Measurements from ENCODE around the gene THSD7B. TPM values are rescaled to one million over a fixed set of nuclear protein-coding genes. Genes with fewer than 3 reads are reported as not detected.

Gene THSD7B
- total and polyA plus RNA-seq, 2 experiments from 2014 or later = 0.86 to 3.8 TPM

- H3F3A ChIP-seq (replicated peaks; ENCODE audit: low read depth) = no peaks in the 10 kb centered on the region
- no peaks in the 10 kb centered on the region for H3K27me3 ChIP-seq (ENCODE audit: insufficient read depth)
- TF ChIP-seq ZNF114 (CRISPR knock-in tag; IDR thresholded peaks at IDR 0.05) (no peak), POLR2AphosphoS5 (IDR thresholded peaks at IDR 0.05; ENCODE audit: low read depth) (no peak), ZNF331 (CRISPR knock-in tag; IDR thresholded peaks at IDR 0.05; ENCODE audit: low read depth) (no peak), EZH2 (IDR thresholded peaks at IDR 0.05; ENCODE audit: low read depth, unreplicated experiment) (no peak), CREB1 (CRISPR knock-in tag; IDR thresholded peaks at IDR 0.05; ENCODE audit: low read depth) (no peak), CTCF (conservative IDR thresholded peaks at IDR 0.05; ENCODE audit: low read depth in 2 of 2) (no peak), EZH2phosphoT487 (IDR thresholded peaks at IDR 0.05; ENCODE audit: unreplicated experiment) (no peak), ZNF462 (CRISPR knock-in tag; IDR thresholded peaks at IDR 0.05) (no peak), NANOG (IDR thresholded peaks at IDR 0.05; ENCODE audit: borderline replicate concordance) (no peak), JUNB (IDR thresholded peaks at IDR 0.05; ENCODE audit: unreplicated experiment) (no peak), STAT1 (IDR thresholded peaks at IDR 0.05; ENCODE audit: unreplicated experiment) (no peak)
- TF ChIP-seq, protein P1, sequence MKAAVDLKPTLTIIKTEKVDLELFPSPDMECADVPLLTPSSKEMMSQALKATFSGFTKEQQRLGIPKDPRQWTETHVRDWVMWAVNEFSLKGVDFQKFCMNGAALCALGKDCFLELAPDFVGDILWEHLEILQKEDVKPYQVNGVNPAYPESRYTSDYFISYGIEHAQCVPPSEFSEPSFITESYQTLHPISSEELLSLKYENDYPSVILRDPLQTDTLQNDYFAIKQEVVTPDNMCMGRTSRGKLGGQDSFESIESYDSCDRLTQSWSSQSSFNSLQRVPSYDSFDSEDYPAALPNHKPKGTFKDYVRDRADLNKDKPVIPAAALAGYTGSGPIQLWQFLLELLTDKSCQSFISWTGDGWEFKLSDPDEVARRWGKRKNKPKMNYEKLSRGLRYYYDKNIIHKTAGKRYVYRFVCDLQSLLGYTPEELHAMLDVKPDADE (IDR thresholded peaks at IDR 0.05) = no peak
- TF ChIP-seq, protein P2, sequence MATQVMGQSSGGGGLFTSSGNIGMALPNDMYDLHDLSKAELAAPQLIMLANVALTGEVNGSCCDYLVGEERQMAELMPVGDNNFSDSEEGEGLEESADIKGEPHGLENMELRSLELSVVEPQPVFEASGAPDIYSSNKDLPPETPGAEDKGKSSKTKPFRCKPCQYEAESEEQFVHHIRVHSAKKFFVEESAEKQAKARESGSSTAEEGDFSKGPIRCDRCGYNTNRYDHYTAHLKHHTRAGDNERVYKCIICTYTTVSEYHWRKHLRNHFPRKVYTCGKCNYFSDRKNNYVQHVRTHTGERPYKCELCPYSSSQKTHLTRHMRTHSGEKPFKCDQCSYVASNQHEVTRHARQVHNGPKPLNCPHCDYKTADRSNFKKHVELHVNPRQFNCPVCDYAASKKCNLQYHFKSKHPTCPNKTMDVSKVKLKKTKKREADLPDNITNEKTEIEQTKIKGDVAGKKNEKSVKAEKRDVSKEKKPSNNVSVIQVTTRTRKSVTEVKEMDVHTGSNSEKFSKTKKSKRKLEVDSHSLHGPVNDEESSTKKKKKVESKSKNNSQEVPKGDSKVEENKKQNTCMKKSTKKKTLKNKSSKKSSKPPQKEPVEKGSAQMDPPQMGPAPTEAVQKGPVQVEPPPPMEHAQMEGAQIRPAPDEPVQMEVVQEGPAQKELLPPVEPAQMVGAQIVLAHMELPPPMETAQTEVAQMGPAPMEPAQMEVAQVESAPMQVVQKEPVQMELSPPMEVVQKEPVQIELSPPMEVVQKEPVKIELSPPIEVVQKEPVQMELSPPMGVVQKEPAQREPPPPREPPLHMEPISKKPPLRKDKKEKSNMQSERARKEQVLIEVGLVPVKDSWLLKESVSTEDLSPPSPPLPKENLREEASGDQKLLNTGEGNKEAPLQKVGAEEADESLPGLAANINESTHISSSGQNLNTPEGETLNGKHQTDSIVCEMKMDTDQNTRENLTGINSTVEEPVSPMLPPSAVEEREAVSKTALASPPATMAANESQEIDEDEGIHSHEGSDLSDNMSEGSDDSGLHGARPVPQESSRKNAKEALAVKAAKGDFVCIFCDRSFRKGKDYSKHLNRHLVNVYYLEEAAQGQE (IDR thresholded peaks at IDR 0.05; ENCODE audit: unreplicated experiment) = no peak
- no peak overlapping the region for H3K4me3 ChIP-seq
- H3K4me3 Mint-ChIP-seq = no peak overlapping the region
- H3K4me1 ChIP-seq (ENCODE audit: insufficient read depth) = no peaks in the 10 kb centered on the region
- H3K36me3 Mint-ChIP-seq (ENCODE audit: low read depth) = peaks cover 10% of the 10 kb centered on the region; the same call in 2 of the 3 replicates
- no peak overlapping the region for H3K4me2 ChIP-seq
- no peaks in the 10 kb centered on the region for H3K27me3 Mint-ChIP-seq (ENCODE audit: insufficient read depth, low read depth, poor library complexity)
- peaks cover 3% of the 10 kb centered on the region; the same call in 1 of the 2 replicates for H3K9me2 ChIP-seq (ENCODE audit: insufficient read depth)
- no peaks in the 10 kb centered on the region for H3K4me1 Mint-ChIP-seq
- no peak for DNase-seq (ENCODE audit: low spot score)
- no peak overlapping the region for H3K27ac ChIP-seq (ENCODE audit: low read depth)
- ATAC-seq = no peak
- no peaks in the 10 kb centered on the region for H4K20me1 ChIP-seq (replicated peaks; ENCODE audit: insufficient read depth)
- H3K9me3 Mint-ChIP-seq = peaks cover 32% of the 10 kb centered on the region
- no peak overlapping the region for H2AFZ ChIP-seq
- H3K36me3 ChIP-seq (ENCODE audit: insufficient read depth) = 0 out of 2 replicates have a peak, but pooled peaks cover 5% of the 10 kb centered on the region
- no peak overlapping the region for H3K27ac Mint-ChIP-seq
- H3K79me2 ChIP-seq (replicated peaks; ENCODE audit: insufficient read depth) = no peaks in the 10 kb centered on the region
These were observed 550.7 kb downstream of the THSD7B start for GRCh38 chr2:137316075-137316474.
